Left lung (tissue), 10 donors: ENCODE results near the gene PAX8. TPM values are rescaled to one million over a fixed set of nuclear protein-coding genes. Genes with fewer than 3 reads are reported as not detected.

ENCODE experiments used
- ATAC-seq: fragments of 200-7000 bp; cut with Tn5 transposase; one replicate; pipeline ENCODE4 v1.9.1; 2020; ENCODE audit warnings: moderate library complexity
- DNase-seq, 4 donors: peaks; one replicate each; pipeline ENCODE4 v3.0.0-alpha.2; 2013 to 2020
- H3K27ac ChIP-seq, 2 donors: fragments of 200-600 bp; sonication (generic) in 1 of 2; one replicate each; pipeline versions ENCODE4 v1.5.0 to v1.8.0; 2020 to 2021
- H3K27me3 ChIP-seq, 2 donors: fragments of 200-600 bp; sonication (generic) in 1 of 2; one replicate each; pipeline versions ENCODE4 v1.5.0 to v1.8.0; 2020 to 2021
- H3K36me3 ChIP-seq, 2 donors: fragments of 200-600 bp; sonication (generic) in 1 of 2; one replicate each; pipeline versions ENCODE4 v1.5.0 to v1.8.0; 2020 to 2021
- H3K4me1 ChIP-seq, 2 donors: fragments of 200-600 bp; one replicate each; pipeline ENCODE4 v1.8.0; 2021
- H3K4me3 ChIP-seq, 2 donors: fragments of 200-600 bp; sonication (generic) in 1 of 2; one replicate each; pipeline versions ENCODE4 v1.5.0 to v1.8.0; 2020 to 2021; ENCODE audit warnings: mild to moderate bottlenecking in 1 of 2
- H3K9me3 ChIP-seq, 2 donors: fragments of 200-600 bp; sonication (generic) in 1 of 2; one replicate each; pipeline versions ENCODE4 v1.5.0 to v1.8.0; 2020 to 2021
- intact Hi-C, 2 donors: fragments of 100-400 bp; cut with DNase I; formaldehyde crosslinking; loops; one replicate each; pipeline versions ENCODE4 v1.11.2 to v1.14.2; 2022
- polyA plus RNA-seq, 6 donors: library from polyadenylated mRNA; unstranded; fragments of 120-200 nt; gene quantifications; one replicate each; pipeline ENCODE4 v1.2.1, GENCODE V29; 2013; ENCODE audit not compliant: insufficient read length in 6 of 6
- total RNA-seq, 2 donors: library from RNA; stranded (reverse); fragmentation: NEBNext Ultra II Directional; extraction: Animal tissue kit (Norgen Biotek cat#: 25700); gene quantifications; one replicate each; pipeline ENCODE4 v1.2.1, GENCODE V29; 2021
- TF ChIP-seq, protein P1 (sequence below), 2 donors: fragments of 200-600 bp; sonication (generic) in 1 of 2; IDR thresholded peaks; one replicate each; pipeline versions ENCODE4 v1.5.0 to v1.8.0; 2021; ENCODE audit warnings: antibody characterized with exemption in 2 of 2
- donor health status: DM: no; HTN: yes; CAD: no.
- donor health status: DM: no; HTN: no; CAD: no.

PAX8 gene
- total and polyA plus RNA-seq, 8 donors: 2.6 to 16.8 (median 6.4) TPM

DNA sequence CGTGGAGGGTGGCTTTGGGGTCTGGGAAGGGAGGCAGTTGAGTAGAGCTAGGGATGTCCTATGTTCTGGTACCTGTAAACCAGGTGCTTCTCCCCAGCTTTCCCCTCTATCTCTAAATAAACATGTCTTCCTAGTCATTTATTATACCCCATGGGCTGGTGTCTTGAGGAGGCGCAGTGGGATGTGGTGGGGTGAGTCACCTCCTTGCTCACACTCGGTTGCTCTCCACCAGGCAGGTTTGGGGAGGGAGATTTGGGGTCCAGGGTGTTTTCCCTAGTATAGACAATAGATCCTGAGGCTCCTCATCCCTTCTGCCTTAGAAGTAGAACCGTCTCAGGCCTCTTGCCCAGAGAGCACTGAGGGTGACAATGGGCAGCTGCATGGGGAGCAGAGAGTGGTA lies 99.8 kb downstream of the PAX8 start:
- Histone ChIP-seq H3K27me3 (no peaks in the 10 kb centered on the region), H3K9me3 (no peaks in the 10 kb centered on the region), H3K36me3 (peaks cover 0 to 15% of the 10 kb centered on the region in 2 donors), H3K27ac (no peak overlapping the region), H3K4me3 (no peak overlapping the region), H3K4me1 (peaks cover 4 to 67% of the 10 kb centered on the region in 2 donors)
- intact Hi-C loops: no loop called here
- TF ChIP-seq, protein P1, sequence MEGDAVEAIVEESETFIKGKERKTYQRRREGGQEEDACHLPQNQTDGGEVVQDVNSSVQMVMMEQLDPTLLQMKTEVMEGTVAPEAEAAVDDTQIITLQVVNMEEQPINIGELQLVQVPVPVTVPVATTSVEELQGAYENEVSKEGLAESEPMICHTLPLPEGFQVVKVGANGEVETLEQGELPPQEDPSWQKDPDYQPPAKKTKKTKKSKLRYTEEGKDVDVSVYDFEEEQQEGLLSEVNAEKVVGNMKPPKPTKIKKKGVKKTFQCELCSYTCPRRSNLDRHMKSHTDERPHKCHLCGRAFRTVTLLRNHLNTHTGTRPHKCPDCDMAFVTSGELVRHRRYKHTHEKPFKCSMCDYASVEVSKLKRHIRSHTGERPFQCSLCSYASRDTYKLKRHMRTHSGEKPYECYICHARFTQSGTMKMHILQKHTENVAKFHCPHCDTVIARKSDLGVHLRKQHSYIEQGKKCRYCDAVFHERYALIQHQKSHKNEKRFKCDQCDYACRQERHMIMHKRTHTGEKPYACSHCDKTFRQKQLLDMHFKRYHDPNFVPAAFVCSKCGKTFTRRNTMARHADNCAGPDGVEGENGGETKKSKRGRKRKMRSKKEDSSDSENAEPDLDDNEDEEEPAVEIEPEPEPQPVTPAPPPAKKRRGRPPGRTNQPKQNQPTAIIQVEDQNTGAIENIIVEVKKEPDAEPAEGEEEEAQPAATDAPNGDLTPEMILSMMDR (IDR thresholded peaks at IDR 0.05): no peak
- peak in 2 of 4 donors; percentile 6 to 15 for DNase-seq
- ATAC-seq: no peak

DNA sequence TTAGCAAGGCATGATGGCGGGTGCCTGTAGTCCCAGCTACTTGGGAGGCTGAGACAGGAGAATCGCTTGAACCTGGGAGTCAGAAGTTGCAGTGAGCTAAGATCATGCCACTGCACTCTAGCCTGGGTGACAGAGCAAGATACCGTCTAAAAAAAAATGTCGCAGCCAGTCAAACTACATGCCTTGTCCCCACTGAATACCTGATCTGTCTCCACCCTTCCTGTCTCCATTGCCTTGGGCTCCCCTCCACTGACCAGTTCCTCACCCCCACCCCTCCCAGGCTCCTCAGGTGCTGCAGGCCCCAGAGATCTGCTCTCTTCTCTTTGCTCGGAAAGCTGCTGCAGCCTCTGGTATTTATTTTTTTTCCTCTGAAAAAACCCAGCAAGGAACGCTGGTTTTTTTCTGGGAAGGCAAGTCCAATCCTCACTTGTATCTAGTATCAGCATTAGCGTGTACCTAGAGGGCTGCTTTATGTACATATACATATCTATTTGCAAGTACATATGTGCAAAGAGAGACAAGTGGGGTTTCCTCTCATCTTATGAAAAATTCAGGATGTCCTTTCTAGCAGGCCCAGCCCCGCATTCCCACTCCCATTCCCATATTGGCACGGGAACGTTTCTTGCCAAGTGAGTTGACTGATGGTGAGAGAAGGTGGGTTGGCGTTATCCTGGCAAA lies 100.5 kb downstream of the PAX8 start:
- DNase-seq (peak in 2 of 4 donors; percentile 4 to 9), ATAC-seq (no peak)
- intact Hi-C loops: no loop called here
- no peaks in the 10 kb centered on the region for H3K9me3 ChIP-seq
- H3K27ac ChIP-seq: no peak overlapping the region
- peaks cover 0 to 11% of the 10 kb centered on the region in 2 donors for H3K36me3 ChIP-seq
- H3K27me3 ChIP-seq: no peaks in the 10 kb centered on the region
- H3K4me1 ChIP-seq: peaks cover 4 to 66% of the 10 kb centered on the region in 2 donors
- no peak overlapping the region for H3K4me3 ChIP-seq
- TF ChIP-seq, protein P1 (IDR thresholded peaks at IDR 0.05): no peak

DNA sequence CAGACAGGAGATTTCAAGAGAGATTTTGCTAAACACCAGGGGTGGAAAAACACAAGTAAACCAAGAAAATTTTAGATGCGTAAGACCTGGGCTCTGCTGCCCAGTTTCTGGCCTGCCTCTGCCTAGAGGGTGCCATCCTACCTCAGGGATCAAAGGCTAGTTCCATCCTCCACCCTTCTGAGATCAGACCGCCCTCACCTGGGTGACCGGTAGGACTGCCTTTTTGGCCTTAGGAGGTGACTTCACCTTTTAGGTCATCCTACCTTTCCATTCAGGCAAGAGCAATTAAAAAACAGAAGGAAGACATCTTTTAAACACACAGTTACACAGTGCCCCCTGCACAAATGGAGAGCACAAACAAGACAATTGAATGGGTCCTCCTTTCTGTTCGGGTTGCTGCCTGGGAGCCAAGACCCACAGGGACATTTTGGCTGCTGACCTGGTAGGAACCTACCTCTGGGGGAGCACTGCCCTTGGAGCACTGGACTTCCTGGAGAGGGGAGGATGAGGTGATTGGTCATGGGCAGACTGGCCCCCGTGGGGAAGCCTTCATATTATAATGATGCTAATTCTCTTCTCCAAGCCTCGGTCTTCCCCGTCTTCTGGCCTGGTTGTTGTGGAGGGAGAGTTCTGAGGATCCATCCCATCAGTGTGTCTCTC lies 101.9 kb downstream of the PAX8 start:
- intact Hi-C loops: no loop called here
- no peak overlapping the region for H3K4me3 ChIP-seq
- H3K9me3 ChIP-seq: no peaks in the 10 kb centered on the region
- H3K27ac ChIP-seq: no peak overlapping the region
- ATAC-seq (no peak), DNase-seq (peak in 2 of 4 donors; percentile 24 to 27)
- TF ChIP-seq, protein P1 (IDR thresholded peaks at IDR 0.05): no peak
- H3K36me3 ChIP-seq: no peaks in the 10 kb centered on the region
- H3K27me3 ChIP-seq: no peaks in the 10 kb centered on the region
- H3K4me1 ChIP-seq: peaks cover 4 to 64% of the 10 kb centered on the region in 2 donors

DNA sequence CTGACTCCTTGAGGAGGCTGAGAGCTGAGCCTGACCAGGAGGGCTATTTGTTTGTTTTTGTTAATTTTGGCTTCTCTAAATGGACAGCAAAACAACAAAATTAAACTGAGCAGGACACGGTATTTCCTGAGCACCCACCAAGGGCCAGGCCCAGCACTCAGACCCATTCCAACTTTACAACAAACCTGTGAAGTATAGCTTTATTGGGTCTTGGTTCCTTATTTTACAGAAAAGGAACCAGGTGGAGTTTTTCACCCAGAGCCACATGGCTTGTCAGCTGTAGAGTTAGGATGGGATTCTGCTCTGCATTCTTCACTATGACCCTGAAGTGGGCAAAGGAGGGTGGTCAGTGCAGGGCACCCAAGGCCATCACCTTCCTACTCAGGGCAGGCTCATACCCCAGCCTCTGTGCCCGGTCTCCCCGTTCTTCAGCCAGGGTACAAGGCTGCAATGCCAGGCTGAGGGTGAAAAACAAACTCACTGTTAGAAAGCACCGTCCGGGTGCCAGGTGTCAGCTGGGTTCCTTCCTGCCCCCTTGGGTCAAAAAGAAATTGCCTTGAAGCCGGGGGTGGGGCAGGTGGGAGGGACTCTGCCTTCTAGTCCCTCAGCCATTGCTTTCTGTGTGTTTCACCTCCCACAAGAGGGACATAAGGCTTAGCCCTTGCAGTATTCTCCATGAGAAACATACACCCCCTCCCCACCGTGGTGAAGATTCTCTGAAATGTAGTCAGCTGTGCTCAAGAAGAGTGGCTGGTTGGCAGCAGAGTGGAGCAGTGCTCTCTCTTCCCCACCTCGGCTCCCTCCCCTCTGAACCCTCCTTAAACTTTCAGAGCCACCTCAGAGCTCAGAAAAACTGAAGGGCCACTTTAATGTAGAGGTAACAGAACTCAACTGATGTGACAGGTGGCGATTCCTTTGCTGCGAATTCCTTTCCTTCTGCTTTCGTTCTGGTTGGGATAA lies 102.7 kb downstream of the PAX8 start:
- Histone ChIP-seq H3K4me3 (peak overlapping the region in 1 of 2 donors; percentile 53), H3K36me3 (no peaks in the 10 kb centered on the region), H3K4me1 (peaks cover 0 to 56% of the 10 kb centered on the region in 2 donors), H3K27me3 (no peaks in the 10 kb centered on the region), H3K9me3 (no peaks in the 10 kb centered on the region), H3K27ac (peak overlapping the region in 1 of 2 donors; percentile 90)
- TF ChIP-seq, protein P1 (IDR thresholded peaks at IDR 0.05): no peak
- ATAC-seq (no peak), DNase-seq (peak in 1 of 4 donors; percentile 29)
- intact Hi-C loops: no loop called here
